HG03565 (cell line): ENCODE measurements around the gene HMGB2.

Experiments used
- ATAC-seq: cut with Tn5 transposase; IDR thresholded peaks from one replicate; pipeline ENCODE4 v1.9.1; 2021; ENCODE audit warnings: mild to moderate bottlenecking, moderate library complexity; ENCODE audit not compliant: unreplicated experiment

Gene HMGB2

GRCh38 chr4:173334891-173335752 lies 964 bp upstream of the HMGB2 start:
- peak; percentile 27 for ATAC-seq

GRCh38 chr4:173333658-173334084 lies 487 bp downstream of the HMGB2 start:
- ATAC-seq: no peak

GRCh38 chr4:173332963-173333657 lies 1.0 kb downstream of the HMGB2 start:
- ATAC-seq: no peak

- ATAC-seq: no peak
These were observed 2.1 kb downstream of the HMGB2 start for GRCh38 chr4:173332021-173332487.

- ATAC-seq: no peak
These were observed 3.6 kb downstream of the HMGB2 start for GRCh38 chr4:173330590-173330989.

GRCh38 chr4:173328236-173328901 lies 5.8 kb downstream of the HMGB2 start:
- ATAC-seq: no peak

GRCh38 chr4:173325007-173325736 lies 9.0 kb downstream of the HMGB2 start:
- no peak for ATAC-seq

- ATAC-seq: no peak
These were observed 14.5 kb downstream of the HMGB2 start for GRCh38 chr4:173319696-173320095.

- peak; percentile 44 for ATAC-seq
These were observed 15.4 kb downstream of the HMGB2 start for GRCh38 chr4:173318648-173319211.

- ATAC-seq: no peak
These were observed 15.9 kb downstream of the HMGB2 start for GRCh38 chr4:173318240-173318639.

- no peak for ATAC-seq
These were observed 17.2 kb downstream of the HMGB2 start for GRCh38 chr4:173317004-173317403.

GRCh38 chr4:173316060-173316459 lies 18.1 kb downstream of the HMGB2 start:
- ATAC-seq: no peak

GRCh38 chr4:173314715-173315114 lies 19.4 kb downstream of the HMGB2 start:
- ATAC-seq: no peak

GRCh38 chr4:173311368-173311767 lies 22.8 kb downstream of the HMGB2 start:
- no peak for ATAC-seq

- no peak for ATAC-seq
These were observed 26.4 kb downstream of the HMGB2 start for GRCh38 chr4:173307778-173308177.

- no peak for ATAC-seq
These were observed 32.5 kb downstream of the HMGB2 start for GRCh38 chr4:173301518-173302201.

GRCh38 chr4:173294444-173294843 lies 39.7 kb downstream of the HMGB2 start:
- ATAC-seq: no peak

GRCh38 chr4:173293663-173294062 lies 40.5 kb downstream of the HMGB2 start:
- ATAC-seq: no peak

- ATAC-seq: no peak
These were observed 42.3 kb downstream of the HMGB2 start for GRCh38 chr4:173291899-173292298.

- ATAC-seq: no peak
These were observed 44.8 kb downstream of the HMGB2 start for GRCh38 chr4:173289353-173289727.
